ENCODE results near the gene ARHGEF12. TPM values are rescaled to one million over a fixed set of nuclear protein-coding genes. Genes with fewer than 3 reads are reported as not detected.

The ARHGEF12 gene
- total RNA-seq, 4 donors from 2014 or later: 52.9 to 77.3 (median 61.4) TPM

DNA sequence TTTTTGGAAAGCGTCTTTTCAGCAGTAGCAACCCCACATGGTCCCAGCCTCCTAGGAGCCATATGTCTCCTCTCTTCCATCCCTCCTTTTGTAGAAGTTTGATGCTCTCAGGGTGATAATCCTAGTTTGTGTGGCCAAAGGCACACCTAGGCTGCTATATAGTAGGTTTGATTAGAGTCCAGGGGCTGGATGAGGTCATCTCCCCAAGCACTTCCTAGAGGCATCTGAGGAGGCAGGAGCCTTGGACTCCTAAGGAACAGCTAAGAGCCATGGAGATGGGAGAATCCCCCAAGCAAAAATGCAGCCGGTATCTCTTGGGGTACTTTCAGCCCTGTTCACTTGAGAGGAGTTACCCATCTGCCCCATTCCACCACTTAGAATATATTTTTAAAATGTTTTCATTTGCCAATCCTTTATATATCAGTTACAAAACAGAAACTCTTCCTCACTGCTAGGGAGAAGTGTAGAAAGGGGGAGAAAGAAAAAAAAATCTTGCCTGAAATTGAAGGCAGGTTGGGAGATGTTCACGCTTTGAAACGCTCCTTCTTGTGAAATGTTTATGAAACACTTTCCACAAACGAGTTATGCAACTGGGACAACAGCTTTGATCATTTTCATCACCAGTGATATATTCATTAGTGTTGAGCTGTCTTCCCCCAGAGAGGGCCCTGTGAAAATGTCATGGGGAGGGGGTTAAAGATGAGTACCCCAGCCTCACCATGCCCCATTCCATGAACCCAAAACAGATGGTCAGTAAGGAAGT, 43.0 kb upstream of the ARHGEF12 start:
- Histone ChIP-seq H3K36me3 (no peaks in the 10 kb centered on the region), H3K4me3 (no peak overlapping the region), H3K27me3 (peaks cover 6 to 17% (median 13%) of the 10 kb centered on the region in 3 donors), H3K9me3 (no peaks in the 10 kb centered on the region), H3K4me1 (no peaks in the 10 kb centered on the region), H3K27ac (no peak overlapping the region)
- TF ChIP-seq, protein P1, sequence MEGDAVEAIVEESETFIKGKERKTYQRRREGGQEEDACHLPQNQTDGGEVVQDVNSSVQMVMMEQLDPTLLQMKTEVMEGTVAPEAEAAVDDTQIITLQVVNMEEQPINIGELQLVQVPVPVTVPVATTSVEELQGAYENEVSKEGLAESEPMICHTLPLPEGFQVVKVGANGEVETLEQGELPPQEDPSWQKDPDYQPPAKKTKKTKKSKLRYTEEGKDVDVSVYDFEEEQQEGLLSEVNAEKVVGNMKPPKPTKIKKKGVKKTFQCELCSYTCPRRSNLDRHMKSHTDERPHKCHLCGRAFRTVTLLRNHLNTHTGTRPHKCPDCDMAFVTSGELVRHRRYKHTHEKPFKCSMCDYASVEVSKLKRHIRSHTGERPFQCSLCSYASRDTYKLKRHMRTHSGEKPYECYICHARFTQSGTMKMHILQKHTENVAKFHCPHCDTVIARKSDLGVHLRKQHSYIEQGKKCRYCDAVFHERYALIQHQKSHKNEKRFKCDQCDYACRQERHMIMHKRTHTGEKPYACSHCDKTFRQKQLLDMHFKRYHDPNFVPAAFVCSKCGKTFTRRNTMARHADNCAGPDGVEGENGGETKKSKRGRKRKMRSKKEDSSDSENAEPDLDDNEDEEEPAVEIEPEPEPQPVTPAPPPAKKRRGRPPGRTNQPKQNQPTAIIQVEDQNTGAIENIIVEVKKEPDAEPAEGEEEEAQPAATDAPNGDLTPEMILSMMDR (IDR thresholded peaks at IDR 0.05 in 4 of 5, conservative IDR thresholded peaks at IDR 0.05 in 1 of 5): no peak
- DNase-seq (no peak), ATAC-seq (no peak)
- intact Hi-C loops (cut with DNase I; ENCODE audit: low total_unique reads) (no loop called here), in situ Hi-C loops (cut with MboI; ENCODE audit: low sequenced_read_pairs in 4 of 4) (loop anchor here in 2 of 4 donors (10.0 to 25.0 kb wide), 2 partner anchors 58 to 631 kb away; no protein-coding TSS in a partner anchor)

- Histone ChIP-seq H3K36me3 (no peaks in the 10 kb centered on the region), H3K4me3 (no peak overlapping the region), H3K27ac (no peak overlapping the region), H3K4me1 (no peaks in the 10 kb centered on the region), H3K9me3 (no peaks in the 10 kb centered on the region), H3K27me3 (peaks cover 6 to 17% (median 13%) of the 10 kb centered on the region in 3 donors)
- intact Hi-C loops (cut with DNase I; ENCODE audit: low total_unique reads): no loop called here
- no peak for ATAC-seq
- no peak for DNase-seq
- in situ Hi-C loops (cut with MboI; ENCODE audit: low sequenced_read_pairs in 4 of 4): loop anchor here in 2 of 4 donors (10.0 to 25.0 kb wide), 2 partner anchors 59 to 632 kb away; no protein-coding TSS in a partner anchor
- TF ChIP-seq POLR2A (IDR thresholded peaks at IDR 0.05): no peak
- TF ChIP-seq, protein P1 (IDR thresholded peaks at IDR 0.05 in 4 of 5, conservative IDR thresholded peaks at IDR 0.05 in 1 of 5): no peak
Observed at GRCh38 chr11:120294096-120294495, 42.1 kb upstream of the ARHGEF12 start.

GRCh38 chr11:120295099-120295498, 41.1 kb upstream of the ARHGEF12 start:
- intact Hi-C loops (cut with DNase I; ENCODE audit: low total_unique reads): no loop called here
- Histone ChIP-seq H3K27me3 (peaks cover 6 to 17% (median 13%) of the 10 kb centered on the region in 3 donors), H3K36me3 (no peaks in the 10 kb centered on the region), H3K4me3 (no peak overlapping the region), H3K9me3 (no peaks in the 10 kb centered on the region), H3K4me1 (no peaks in the 10 kb centered on the region), H3K27ac (no peak overlapping the region)
- DNase-seq: no peak
- TF ChIP-seq, protein P1 (IDR thresholded peaks at IDR 0.05 in 4 of 5, conservative IDR thresholded peaks at IDR 0.05 in 1 of 5): no peak
- no peak for TF ChIP-seq POLR2A (IDR thresholded peaks at IDR 0.05)
- ATAC-seq: no peak
- in situ Hi-C loops (cut with MboI; ENCODE audit: low sequenced_read_pairs in 4 of 4): loop anchor here in 2 of 4 donors (5.0 to 25.0 kb wide), 3 partner anchors 60 to 633 kb away; no protein-coding TSS in a partner anchor

- TF ChIP-seq POLR2A (IDR thresholded peaks at IDR 0.05): no peak
- TF ChIP-seq, protein P1 (IDR thresholded peaks at IDR 0.05 in 4 of 5, conservative IDR thresholded peaks at IDR 0.05 in 1 of 5): no peak
- Histone ChIP-seq H3K4me3 (no peak overlapping the region), H3K27ac (no peak overlapping the region), H3K9me3 (no peaks in the 10 kb centered on the region), H3K36me3 (no peaks in the 10 kb centered on the region), H3K27me3 (peaks cover 6 to 17% (median 13%) of the 10 kb centered on the region in 3 donors), H3K4me1 (no peaks in the 10 kb centered on the region)
- ATAC-seq (no peak), DNase-seq (no peak)
- intact Hi-C loops (cut with DNase I; ENCODE audit: low total_unique reads): no loop called here
- in situ Hi-C loops (cut with MboI; ENCODE audit: low sequenced_read_pairs in 4 of 4): loop anchor here in 2 of 4 donors (5.0 to 25.0 kb wide), 3 partner anchors 62 to 634 kb away; no protein-coding TSS in a partner anchor
Observed at GRCh38 chr11:120296554-120296953, 39.7 kb upstream of the ARHGEF12 start.
